Glutamatergic neuron (in vitro differentiated cells): ENCODE measurements around the gene TFIP11. TPM values are rescaled to one million over a fixed set of nuclear protein-coding genes. Genes with fewer than 3 reads are reported as not detected.
A peak's percentile ranks its signal among the peaks of the same experiment; 100 is the strongest.

Experiments
- DNase-seq: peaks from one replicate; pipeline ENCODE4 v3.0.0; 2022
- H3K27ac Mint-ChIP-seq: one replicate; pipeline ENCODE4 v1.8.0; 2020; ENCODE audit warnings: mild to moderate bottlenecking, mixed read lengths, inconsistent platforms; ENCODE audit not compliant: unreplicated experiment
- H3K27me3 Mint-ChIP-seq: one replicate; pipeline ENCODE4 v1.8.0; 2020; ENCODE audit warnings: mild to moderate bottlenecking, moderate library complexity, mixed read lengths, inconsistent platforms; ENCODE audit not compliant: unreplicated experiment
- H3K36me3 Mint-ChIP-seq: one replicate; pipeline ENCODE4 v1.8.0; 2020; ENCODE audit warnings: mild to moderate bottlenecking, mixed read lengths, inconsistent platforms; ENCODE audit not compliant: unreplicated experiment
- H3K4me1 Mint-ChIP-seq: one replicate; pipeline ENCODE4 v1.8.0; 2020; ENCODE audit warnings: mild to moderate bottlenecking, low read depth, mixed read lengths, inconsistent platforms; ENCODE audit not compliant: unreplicated experiment
- H3K4me3 Mint-ChIP-seq: one replicate; pipeline ENCODE4 v1.8.0; 2020; ENCODE audit warnings: mild to moderate bottlenecking, mixed read lengths, inconsistent platforms; ENCODE audit not compliant: unreplicated experiment
- H3K9me3 Mint-ChIP-seq: one replicate; pipeline ENCODE4 v1.8.0; 2020; ENCODE audit warnings: mild to moderate bottlenecking, moderate library complexity, mixed read lengths, inconsistent platforms; ENCODE audit not compliant: unreplicated experiment
- total RNA-seq: library from RNA; stranded (reverse); fragmentation: NEBNext Ultra II Directional; extraction: Animal tissue kit (Norgen Biotek cat#: 25700); gene quantifications from one replicate; pipeline ENCODE4 v1.2.1, GENCODE V29; 2021; ENCODE audit not compliant: unreplicated experiment
- TF ChIP-seq, protein P1 (sequence below): fragments of 200-600 bp; sonication (generic); IDR thresholded peaks from one replicate; pipeline ENCODE4 v1.5.0; 2021; ENCODE audit not compliant: partially characterized antibody, unreplicated experiment

The TFIP11 gene
- total RNA-seq, 1 donor from 2014 or later, result 39.9 TPM

DNA sequence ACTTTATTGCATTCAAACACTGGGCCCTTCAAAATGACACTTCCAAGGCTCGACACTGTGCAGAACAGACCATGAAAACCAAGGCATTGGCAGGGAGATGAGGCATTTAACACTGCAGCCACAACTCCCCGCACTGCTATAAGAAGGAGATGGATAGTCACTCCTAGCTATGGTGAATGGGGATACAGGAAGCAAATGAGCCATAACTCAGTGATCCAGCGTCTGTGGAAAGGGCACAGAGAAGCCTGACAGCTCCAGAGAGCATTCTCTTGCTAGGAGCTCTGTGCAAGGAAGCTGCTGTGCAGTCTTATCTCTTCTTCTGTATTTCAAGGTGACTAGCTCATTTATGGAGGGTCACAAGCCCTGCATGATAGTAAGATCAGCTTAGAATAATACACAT lies 49.6 kb downstream of the TFIP11 start:
- H3K4me3 Mint-ChIP-seq, result peak overlapping the region; percentile 76
- H3K9me3 Mint-ChIP-seq, result peaks cover 5% of the 10 kb centered on the region
- no peak for DNase-seq
- H3K36me3 Mint-ChIP-seq, result peaks cover 9% of the 10 kb centered on the region
- peak overlapping the region; percentile 91 for H3K27ac Mint-ChIP-seq
- H3K4me1 Mint-ChIP-seq, result peaks cover 56% of the 10 kb centered on the region
- H3K27me3 Mint-ChIP-seq, result peaks cover 2% of the 10 kb centered on the region
- TF ChIP-seq, protein P1, sequence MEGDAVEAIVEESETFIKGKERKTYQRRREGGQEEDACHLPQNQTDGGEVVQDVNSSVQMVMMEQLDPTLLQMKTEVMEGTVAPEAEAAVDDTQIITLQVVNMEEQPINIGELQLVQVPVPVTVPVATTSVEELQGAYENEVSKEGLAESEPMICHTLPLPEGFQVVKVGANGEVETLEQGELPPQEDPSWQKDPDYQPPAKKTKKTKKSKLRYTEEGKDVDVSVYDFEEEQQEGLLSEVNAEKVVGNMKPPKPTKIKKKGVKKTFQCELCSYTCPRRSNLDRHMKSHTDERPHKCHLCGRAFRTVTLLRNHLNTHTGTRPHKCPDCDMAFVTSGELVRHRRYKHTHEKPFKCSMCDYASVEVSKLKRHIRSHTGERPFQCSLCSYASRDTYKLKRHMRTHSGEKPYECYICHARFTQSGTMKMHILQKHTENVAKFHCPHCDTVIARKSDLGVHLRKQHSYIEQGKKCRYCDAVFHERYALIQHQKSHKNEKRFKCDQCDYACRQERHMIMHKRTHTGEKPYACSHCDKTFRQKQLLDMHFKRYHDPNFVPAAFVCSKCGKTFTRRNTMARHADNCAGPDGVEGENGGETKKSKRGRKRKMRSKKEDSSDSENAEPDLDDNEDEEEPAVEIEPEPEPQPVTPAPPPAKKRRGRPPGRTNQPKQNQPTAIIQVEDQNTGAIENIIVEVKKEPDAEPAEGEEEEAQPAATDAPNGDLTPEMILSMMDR, result no peak

DNA sequence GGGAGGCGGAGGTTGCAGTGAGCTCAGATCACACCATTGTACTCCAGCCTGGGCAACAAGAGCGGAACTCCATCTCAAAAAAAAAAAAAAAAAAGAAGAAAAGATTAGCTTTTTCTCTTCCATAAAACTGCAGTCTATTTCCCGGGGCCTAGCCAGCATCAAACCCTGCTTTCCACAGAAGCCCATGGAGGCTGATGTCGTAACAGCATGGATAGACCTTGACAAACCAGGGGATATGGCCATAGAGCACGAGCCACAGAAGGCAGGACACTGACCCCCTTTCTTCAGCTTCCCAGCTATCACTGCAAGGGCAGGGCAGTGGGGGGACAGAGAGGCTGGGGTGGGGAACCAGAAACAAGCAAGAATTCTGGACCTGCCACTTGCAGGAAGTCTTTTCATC lies 50.2 kb downstream of the TFIP11 start:
- Mint-ChIP-seq H3K36me3 (peaks cover 9% of the 10 kb centered on the region), H3K27ac (peak overlapping the region; percentile 91)
- TF ChIP-seq, protein P1, result no peak

DNA sequence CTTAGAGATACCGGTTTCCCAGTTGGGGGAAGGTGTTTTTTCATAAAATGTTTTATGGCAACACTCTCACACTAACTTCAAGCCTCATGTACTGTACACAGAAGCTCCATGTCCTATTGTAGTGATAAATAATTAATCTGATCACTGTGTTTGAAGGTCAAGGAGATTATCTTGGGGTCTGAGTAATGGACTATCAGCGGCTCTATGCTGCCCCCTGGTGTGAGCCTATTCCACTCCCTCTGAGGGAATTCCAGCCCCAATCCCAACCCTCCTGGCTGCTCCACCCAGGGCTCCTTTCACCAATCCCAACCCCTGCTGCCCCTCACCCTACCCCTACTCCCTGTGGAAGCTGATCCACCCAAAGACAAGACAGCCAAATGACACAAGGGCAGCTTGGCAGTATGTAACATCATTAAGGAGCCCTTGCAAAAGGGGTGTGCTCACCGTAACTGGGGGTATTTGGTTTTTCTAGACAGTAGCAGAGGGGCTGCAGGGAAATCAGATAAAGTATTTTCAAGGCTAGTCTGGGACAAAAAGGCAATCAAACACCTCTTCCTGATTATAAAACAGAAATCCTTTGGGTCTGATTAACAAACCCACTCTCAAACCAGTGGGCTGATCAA lies 51.0 kb downstream of the TFIP11 start:
- Mint-ChIP-seq H3K4me3 (peak overlapping the region; percentile 34), H3K36me3 (peaks cover 9% of the 10 kb centered on the region), H3K4me1 (peaks cover 49% of the 10 kb centered on the region), H3K27me3 (peaks cover 2% of the 10 kb centered on the region), H3K27ac (peak overlapping the region; percentile 59), H3K9me3 (peaks cover 5% of the 10 kb centered on the region)
- DNase-seq, result peak; percentile 91
- TF ChIP-seq, protein P1, result peak; percentile 79

More for the DNA sequence above, 50.2 kb downstream of the TFIP11 start:
- DNase-seq, result no peak
- H3K4me3 Mint-ChIP-seq, result peak overlapping the region; percentile 76
- peaks cover 56% of the 10 kb centered on the region for H3K4me1 Mint-ChIP-seq
- H3K9me3 Mint-ChIP-seq, result peaks cover 5% of the 10 kb centered on the region
- peaks cover 2% of the 10 kb centered on the region for H3K27me3 Mint-ChIP-seq

DNA sequence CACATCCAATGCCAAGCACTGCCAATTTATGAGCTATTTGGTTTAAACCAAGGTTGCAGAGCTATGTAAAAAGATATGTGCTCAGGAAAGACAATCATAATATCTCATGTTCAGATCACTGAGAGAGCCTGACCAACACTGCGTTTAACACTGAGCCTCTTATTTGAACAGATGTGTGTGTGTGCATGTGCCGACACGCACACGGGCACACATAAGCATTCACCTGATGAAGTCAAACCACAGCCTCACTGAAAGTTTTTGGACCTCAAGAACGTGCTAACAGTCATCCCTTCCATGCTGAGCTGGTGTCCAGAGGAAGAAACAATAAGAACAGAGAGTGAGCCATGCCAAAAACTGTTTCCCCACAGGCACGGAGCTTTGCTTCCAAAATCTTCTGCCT lies 52.1 kb downstream of the TFIP11 start:
- Mint-ChIP-seq H3K27me3 (peaks cover 2% of the 10 kb centered on the region), H3K4me3 (no peak overlapping the region), H3K9me3 (peaks cover 3% of the 10 kb centered on the region), H3K36me3 (peaks cover 9% of the 10 kb centered on the region), H3K4me1 (peaks cover 39% of the 10 kb centered on the region), H3K27ac (peak overlapping the region; percentile 52)
- TF ChIP-seq, protein P1, result no peak
- no peak for DNase-seq

DNA sequence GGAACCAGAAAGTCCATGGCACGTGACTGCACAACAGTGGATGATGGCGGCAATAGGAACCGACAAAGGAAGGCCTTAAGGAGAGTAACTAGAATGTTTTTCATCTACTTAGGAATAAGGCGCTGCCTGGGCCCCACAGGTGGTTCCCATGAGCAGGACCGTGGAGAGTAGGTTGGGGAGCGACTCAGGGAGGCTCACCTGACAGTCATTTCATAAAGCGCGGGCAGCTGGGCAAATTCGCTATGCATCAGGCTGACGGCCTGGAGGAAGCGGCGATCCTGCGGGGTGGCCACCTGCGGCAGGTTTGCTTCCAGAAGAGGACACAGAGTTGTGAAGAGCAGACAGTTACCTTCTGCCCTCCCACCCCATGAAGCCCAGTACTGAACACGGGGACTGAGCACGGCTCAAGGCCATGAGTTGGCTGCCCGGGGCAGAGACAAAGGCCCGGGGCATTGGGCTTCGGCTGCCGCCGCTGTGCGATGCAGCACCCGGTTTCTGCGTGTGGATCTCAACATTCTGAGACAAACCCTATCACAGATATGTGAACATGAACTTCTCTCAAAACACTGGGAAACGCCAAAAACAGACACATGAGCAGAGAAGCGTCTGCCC lies 54.5 kb downstream of the TFIP11 start:
- no peak overlapping the region for H3K27ac Mint-ChIP-seq
- peaks cover 3% of the 10 kb centered on the region for H3K9me3 Mint-ChIP-seq
- H3K27me3 Mint-ChIP-seq, result peaks cover 2% of the 10 kb centered on the region
- TF ChIP-seq, protein P1, result no peak
- H3K36me3 Mint-ChIP-seq, result no peaks in the 10 kb centered on the region
- H3K4me1 Mint-ChIP-seq, result peaks cover 22% of the 10 kb centered on the region
- no peak overlapping the region for H3K4me3 Mint-ChIP-seq
- DNase-seq, result no peak
